ENCODE measurements around the gene RAB40C. TPM values are rescaled to one million over a fixed set of nuclear protein-coding genes. Genes with fewer than 3 reads are reported as not detected.
A peak's percentile ranks its signal among the peaks of the same experiment; 100 is the strongest.

RAB40C gene
- total and polyA plus RNA-seq, 4 donors: 6.1 to 11.0 (median 9.2) TPM

- DNase-seq (ENCODE audit: low spot score): peak; percentile 48
- Histone ChIP-seq H3K27me3 (ENCODE audit: control insufficient read depth in 4 of 4, insufficient read depth in 4 of 4, low read length in 3 of 4) (no peaks in the 10 kb centered on the region), H3K4me1 (ENCODE audit: control insufficient read depth in 4 of 4, insufficient read depth in 4 of 4, low read length in 3 of 4) (peaks cover 29 to 47% (median 42%) of the 10 kb centered on the region in 4 donors), H3K36me3 (ENCODE audit: control insufficient read depth in 4 of 4, insufficient read depth in 3 of 4, low read depth in 1 of 4, low read length in 3 of 4) (peaks cover 0 to 12% (median 4%) of the 10 kb centered on the region in 4 donors), H3K27ac (ENCODE audit: low read depth in 1 of 2, low read length in 2 of 2) (no peak overlapping the region), H3K9ac (ENCODE audit: low read depth in 1 of 2, low read length in 2 of 2) (no peak overlapping the region), H3K9me3 (ENCODE audit: control insufficient read depth in 4 of 4, low read length in 3 of 4) (no peaks in the 10 kb centered on the region), H3K4me3 (ENCODE audit: low read depth in 1 of 3, low read length in 3 of 3) (no peak overlapping the region)
- WGBS: 75% methylated on average over 50 of the region's 50 CpGs
- TF ChIP-seq, protein P1, sequence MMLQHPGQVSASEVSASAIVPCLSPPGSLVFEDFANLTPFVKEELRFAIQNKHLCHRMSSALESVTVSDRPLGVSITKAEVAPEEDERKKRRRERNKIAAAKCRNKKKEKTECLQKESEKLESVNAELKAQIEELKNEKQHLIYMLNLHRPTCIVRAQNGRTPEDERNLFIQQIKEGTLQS (IDR thresholded peaks at IDR 0.05): no peak
- TF ChIP-seq HNF4A (conservative IDR thresholded peaks at IDR 0.05) (peak; percentile 34 to 36), RXRA (IDR thresholded peaks at IDR 0.05) (peak; percentile 6 to 21), CTCF (IDR thresholded peaks at IDR 0.05; ENCODE audit: low read depth, low read length, missing input control) (no peak)
These were observed 37.8 kb downstream of the RAB40C start for GRCh38 chr16:627454-628239.

DNA sequence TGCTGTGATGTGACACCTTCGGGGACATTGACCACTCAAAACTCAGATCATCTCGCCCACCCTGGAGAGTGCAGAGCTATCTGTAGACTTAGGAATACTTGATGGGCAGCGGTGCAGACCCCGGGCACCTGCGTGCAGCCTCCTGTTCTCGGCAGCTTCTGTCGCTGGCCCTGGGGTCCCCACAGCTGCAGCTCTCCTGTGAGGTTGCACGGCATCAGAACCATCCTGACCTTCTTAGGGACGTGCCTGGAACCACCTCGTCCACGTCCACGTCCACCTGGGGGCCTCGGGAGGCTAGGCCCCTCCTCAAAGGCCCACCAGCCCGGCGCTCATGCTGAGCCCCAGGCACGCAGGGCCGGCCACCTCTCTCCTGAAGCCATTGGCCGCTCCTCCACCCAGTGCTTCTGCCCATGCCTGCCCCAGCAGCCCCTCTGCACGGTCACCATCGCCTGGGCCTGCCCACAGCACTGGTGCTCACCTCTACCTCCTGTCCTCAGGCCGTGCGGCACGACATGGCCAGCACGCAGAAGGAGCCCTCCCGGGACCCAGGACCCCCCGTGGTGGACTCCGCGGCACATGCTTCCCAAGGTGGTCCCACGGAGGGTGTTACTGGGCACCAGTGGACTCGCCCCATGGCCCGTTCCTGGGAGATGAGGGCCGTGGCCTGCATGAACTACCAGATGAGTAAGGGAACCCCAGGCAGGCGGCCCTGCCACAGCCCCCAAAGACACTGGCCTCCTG lies 38.6 kb downstream of the RAB40C start:
- H3K27me3 ChIP-seq (ENCODE audit: control insufficient read depth in 4 of 4, insufficient read depth in 4 of 4, low read length in 3 of 4): no peaks in the 10 kb centered on the region
- H3K36me3 ChIP-seq (ENCODE audit: control insufficient read depth in 4 of 4, insufficient read depth in 3 of 4, low read depth in 1 of 4, low read length in 3 of 4): peaks cover 0 to 12% (median 7%) of the 10 kb centered on the region in 4 donors
- WGBS: 94% methylated on average over 33 of the region's 33 CpGs
- no peak for DNase-seq (ENCODE audit: low spot score)
- no peaks in the 10 kb centered on the region for H3K9me3 ChIP-seq (ENCODE audit: control insufficient read depth in 4 of 4, low read length in 3 of 4)
- peak overlapping the region in 1 of 2 donors; percentile 59 for H3K27ac ChIP-seq (ENCODE audit: low read depth in 1 of 2, low read length in 2 of 2)
- TF ChIP-seq NR2F2 (IDR thresholded peaks at IDR 0.05) (no peak), HNF4A (conservative IDR thresholded peaks at IDR 0.05) (no peak), SP1 (IDR thresholded peaks at IDR 0.05) (no peak), JUND (IDR thresholded peaks at IDR 0.05) (no peak), FOXA2 (IDR thresholded peaks at IDR 0.05) (no peak)
- TF ChIP-seq, protein P2, sequence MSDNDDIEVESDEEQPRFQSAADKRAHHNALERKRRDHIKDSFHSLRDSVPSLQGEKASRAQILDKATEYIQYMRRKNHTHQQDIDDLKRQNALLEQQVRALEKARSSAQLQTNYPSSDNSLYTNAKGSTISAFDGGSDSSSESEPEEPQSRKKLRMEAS (IDR thresholded peaks at IDR 0.05): no peak
- H3K4me3 ChIP-seq (ENCODE audit: low read depth in 1 of 3, low read length in 3 of 3): no peak overlapping the region
- H3K9ac ChIP-seq (ENCODE audit: low read depth in 1 of 2, low read length in 2 of 2): no peak overlapping the region
- H3K4me1 ChIP-seq (ENCODE audit: control insufficient read depth in 4 of 4, insufficient read depth in 4 of 4, low read length in 3 of 4): peaks cover 29 to 47% (median 42%) of the 10 kb centered on the region in 4 donors

GRCh38 chr16:629185-629832 lies 39.4 kb downstream of the RAB40C start:
- TF ChIP-seq RAD21 (IDR thresholded peaks at IDR 0.05) (peak in 1 of 2 donors; percentile 9), RXRA (IDR thresholded peaks at IDR 0.05) (peak; percentile 82 to 84), REST (IDR thresholded peaks at IDR 0.05) (no peak), HNF4A (conservative IDR thresholded peaks at IDR 0.05) (peak; percentile 67 to 78), NR2F2 (IDR thresholded peaks at IDR 0.05) (peak; percentile 73), SP1 (IDR thresholded peaks at IDR 0.05) (peak; percentile 73), YY1 (IDR thresholded peaks at IDR 0.05) (peak; percentile 58)
- TF ChIP-seq, protein P1 (IDR thresholded peaks at IDR 0.05): no peak
- H3K9me3 ChIP-seq (ENCODE audit: control insufficient read depth in 4 of 4, low read length in 3 of 4): no peaks in the 10 kb centered on the region
- no peak overlapping the region for H3K9ac ChIP-seq (ENCODE audit: low read depth in 1 of 2, low read length in 2 of 2)
- WGBS: 33% methylated on average over 29 of the region's 29 CpGs
- H3K27me3 ChIP-seq (ENCODE audit: control insufficient read depth in 4 of 4, insufficient read depth in 4 of 4, low read length in 3 of 4): no peaks in the 10 kb centered on the region
- H3K27ac ChIP-seq (ENCODE audit: low read depth in 1 of 2, low read length in 2 of 2): peak overlapping the region; percentile 38 to 59
- H3K4me1 ChIP-seq (ENCODE audit: control insufficient read depth in 4 of 4, insufficient read depth in 4 of 4, low read length in 3 of 4): peaks cover 29 to 47% (median 42%) of the 10 kb centered on the region in 4 donors
- peaks cover 0 to 12% (median 6%) of the 10 kb centered on the region in 4 donors for H3K36me3 ChIP-seq (ENCODE audit: control insufficient read depth in 4 of 4, insufficient read depth in 3 of 4, low read depth in 1 of 4, low read length in 3 of 4)
- DNase-seq (ENCODE audit: low spot score): no peak
- no peak overlapping the region for H3K4me3 ChIP-seq (ENCODE audit: low read depth in 1 of 3, low read length in 3 of 3)

All from liver (tissue), 9 donors.